ENCODE results near the gene HAUS3. TPM values are rescaled to one million over a fixed set of nuclear protein-coding genes. Genes with fewer than 3 reads are reported as not detected.
A peak's percentile ranks its signal among the peaks of the same experiment; 100 is the strongest.

Gene HAUS3
- 8.4 and 9.2 TPM in 2 replicates for total RNA-seq

GRCh38 chr4:2241410-2242353 is at the start of gene HAUS3, which contains the start of gene POLN:
TSS of gene HAUS3 (minus strand) at chr4:2242121. CDS start at chr4:2240946, 1,175 bp downstream.
TSS of gene POLN (minus strand) at chr4:2242121. CDS start at chr4:2229231, 12,890 bp downstream.
- DNase-seq (ENCODE audit: low read depth) (peak; percentile 90), FAIRE-seq (no peak)
- H3K36me3 ChIP-seq (ENCODE audit: control insufficient read depth, insufficient read depth, low read length): peaks cover 4% of the 10 kb centered on the region
- TF ChIP-seq CTCF (IDR thresholded peaks at IDR 0.05; ENCODE audit: insufficient read depth, low read length, severe bottlenecking): no peak
- H3K27me3 ChIP-seq (ENCODE audit: control insufficient read depth, insufficient read depth, low read length): no peaks in the 10 kb centered on the region
- H3K4me3 ChIP-seq (ENCODE audit: low read depth, low read length): peak within 1 kb of the TSS; percentile 95

- FAIRE-seq: no peak
- no peak overlapping the region for H3K4me3 ChIP-seq (ENCODE audit: low read depth, low read length)
- no peak for TF ChIP-seq CTCF (IDR thresholded peaks at IDR 0.05; ENCODE audit: insufficient read depth, low read length, severe bottlenecking)
- no peaks in the 10 kb centered on the region for H3K27me3 ChIP-seq (ENCODE audit: control insufficient read depth, insufficient read depth, low read length)
- H3K36me3 ChIP-seq (ENCODE audit: control insufficient read depth, insufficient read depth, low read length): no peaks in the 10 kb centered on the region
- DNase-seq (ENCODE audit: low read depth): no peak
These were observed 49.2 kb upstream of the HAUS3 start for GRCh38 chr4:2290974-2291704.

DNA sequence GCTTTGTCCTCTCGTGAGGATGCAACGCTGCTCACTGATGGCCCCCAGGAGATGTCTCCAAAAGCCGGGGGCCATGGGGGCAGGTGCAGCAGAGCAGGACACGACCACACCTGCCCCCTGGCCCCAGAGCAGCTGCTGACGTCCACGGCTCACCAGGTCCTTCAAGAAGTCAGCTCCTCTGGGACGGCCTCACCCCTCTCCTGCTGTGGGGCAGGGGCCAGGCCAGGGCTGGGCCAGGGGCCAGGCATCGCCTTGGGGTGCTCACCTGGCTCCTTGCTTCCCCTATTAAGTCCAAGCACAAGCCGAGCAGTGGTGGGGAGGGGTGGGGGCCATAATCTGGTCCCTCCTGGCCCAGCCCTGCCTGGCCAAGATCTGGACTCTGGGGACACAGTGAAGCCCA is 48.6 kb upstream of the HAUS3 start:
- DNase-seq (ENCODE audit: low read depth) (no peak), FAIRE-seq (no peak)
- Histone ChIP-seq H3K4me3 (ENCODE audit: low read depth, low read length) (no peak overlapping the region), H3K36me3 (ENCODE audit: control insufficient read depth, insufficient read depth, low read length) (no peaks in the 10 kb centered on the region), H3K27me3 (ENCODE audit: control insufficient read depth, insufficient read depth, low read length) (no peaks in the 10 kb centered on the region)
- TF ChIP-seq CTCF (IDR thresholded peaks at IDR 0.05; ENCODE audit: insufficient read depth, low read length, severe bottlenecking): no peak

GRCh38 chr4:2289955-2290333 is 48.0 kb upstream of the HAUS3 start:
- Histone ChIP-seq H3K36me3 (ENCODE audit: control insufficient read depth, insufficient read depth, low read length) (no peaks in the 10 kb centered on the region), H3K4me3 (ENCODE audit: low read depth, low read length) (no peak overlapping the region), H3K27me3 (ENCODE audit: control insufficient read depth, insufficient read depth, low read length) (no peaks in the 10 kb centered on the region)
- DNase-seq (ENCODE audit: low read depth) (no peak), FAIRE-seq (no peak)
- no peak for TF ChIP-seq CTCF (IDR thresholded peaks at IDR 0.05; ENCODE audit: insufficient read depth, low read length, severe bottlenecking)

DNA sequence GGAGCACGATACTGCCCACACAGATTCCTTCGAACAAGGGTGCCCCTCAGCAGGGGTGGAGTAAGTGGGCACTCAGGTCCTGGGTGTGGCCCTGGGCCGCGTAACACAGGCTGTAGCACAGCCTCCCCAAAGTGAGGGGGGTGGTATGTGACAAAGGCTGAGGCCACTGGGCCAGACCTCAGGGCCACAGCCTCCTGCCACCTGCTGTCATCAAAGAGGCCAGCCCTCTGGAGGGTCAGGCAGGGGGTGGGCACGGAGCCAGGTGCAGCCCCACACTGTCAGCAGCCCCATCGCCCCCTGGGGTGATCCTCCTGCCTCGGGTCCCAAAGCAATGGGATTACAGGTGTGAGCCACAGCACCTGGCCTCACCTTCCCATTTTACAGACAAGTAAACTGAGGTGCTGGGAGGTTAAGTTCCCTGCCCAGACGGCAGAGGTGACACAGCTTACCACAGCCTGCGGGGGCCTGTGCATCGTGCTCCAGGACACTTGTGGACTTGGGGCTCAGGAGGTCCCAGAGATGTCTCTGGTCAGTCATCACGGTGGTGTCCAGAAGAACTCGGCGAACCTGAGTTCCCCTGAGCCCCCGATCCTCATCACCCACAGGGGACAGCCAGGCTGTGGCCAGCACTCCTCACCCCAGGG is 47.5 kb upstream of the HAUS3 start:
- DNase-seq (ENCODE audit: low read depth): no peak
- Histone ChIP-seq H3K36me3 (ENCODE audit: control insufficient read depth, insufficient read depth, low read length) (no peaks in the 10 kb centered on the region), H3K4me3 (ENCODE audit: low read depth, low read length) (no peak overlapping the region), H3K27me3 (ENCODE audit: control insufficient read depth, insufficient read depth, low read length) (peaks cover 2% of the 10 kb centered on the region)
- no peak for FAIRE-seq
- no peak for TF ChIP-seq CTCF (IDR thresholded peaks at IDR 0.05; ENCODE audit: insufficient read depth, low read length, severe bottlenecking)

Data from bronchial epithelial cell (primary cell).